ENCODE results near the gene KRT6A. TPM values are rescaled to one million over a fixed set of nuclear protein-coding genes. Genes with fewer than 3 reads are reported as not detected.
A peak's percentile ranks its signal among the peaks of the same experiment; 100 is the strongest.

KRT6A gene
- polyA plus RNA-seq, 2 of the 4 experiments (the other 2 are of a cell fraction), result 0.04 to 0.14 TPM

DNA sequence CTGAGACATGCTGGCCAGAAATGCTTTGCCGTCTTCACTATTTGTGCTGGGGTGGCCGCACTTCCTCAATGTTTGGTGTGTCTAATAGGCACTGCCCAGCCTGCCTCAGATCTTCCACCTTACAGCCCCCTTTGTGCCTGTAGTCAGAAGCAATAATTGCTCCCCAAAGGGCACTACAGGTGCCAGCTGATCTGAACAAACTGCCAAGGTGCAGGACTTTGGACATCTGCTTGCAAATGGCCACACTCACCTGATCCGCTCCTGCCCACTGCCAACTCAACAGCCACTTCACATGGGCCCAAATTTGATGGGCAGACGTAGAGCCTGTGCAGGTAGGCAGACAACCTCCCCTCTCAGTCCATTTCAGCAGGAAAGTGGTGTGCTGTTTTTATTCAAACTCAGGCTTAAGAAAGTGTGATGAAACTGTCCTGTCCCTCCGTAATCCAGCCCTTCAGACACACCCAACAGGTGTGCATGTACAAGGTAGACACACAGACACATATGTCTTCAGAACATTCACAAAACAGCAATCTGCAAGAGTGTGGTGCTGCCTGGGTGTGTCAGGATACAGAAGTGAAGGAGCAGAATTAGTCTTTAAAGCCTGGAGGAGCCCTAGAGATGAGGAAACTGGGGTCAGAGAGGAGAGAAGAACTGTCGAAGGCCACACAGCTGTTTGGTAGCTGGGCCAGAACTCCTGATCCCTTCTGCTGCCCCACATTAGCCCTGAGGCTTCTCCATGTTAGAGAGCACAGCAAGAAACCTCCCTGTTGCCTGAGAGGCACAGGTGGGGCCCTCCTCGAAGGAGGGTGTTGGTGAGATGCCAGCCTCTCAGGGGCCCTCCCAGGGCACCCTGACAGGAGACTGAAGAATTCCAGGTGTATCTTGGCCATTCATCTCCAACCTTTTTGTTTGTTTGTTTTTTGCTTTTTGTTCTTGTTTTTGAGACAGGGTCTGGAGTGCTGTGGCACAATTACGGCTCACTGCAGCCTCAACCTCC, 54.5 kb downstream of the KRT6A start:
- DNase-seq (ENCODE audit: low read depth in 1 of 2, low spot score in 1 of 2) (no peak), FAIRE-seq (no peak), ATAC-seq (no peak)
- Histone ChIP-seq H3K4me2 (no peak overlapping the region), H3K4me3 (no peak overlapping the region), H3K27ac (peak overlapping the region in 1 of 2 experiments; percentile 79; a peak in 2 of 6 replicates), H3K4me1 (peaks cover 28% of the 10 kb centered on the region), H3K9me3 (no peaks in the 10 kb centered on the region)
- CTCF ChIA-PET, result interaction anchor here (1.1 to 1.2 kb wide), 2 partner anchors 26 to 318 kb away, joined by 3 to 4 read pairs; no protein-coding TSS in a partner anchor
- POLR2A ChIA-PET, result no interaction called here
- TF ChIP-seq NPAS2 (CRISPR knock-in tag; IDR thresholded peaks at IDR 0.05; ENCODE audit: borderline replicate concordance) (no peak), CBX2 (IDR thresholded peaks at IDR 0.05; ENCODE audit: borderline replicate concordance, low read depth) (no peak), USF2 (IDR thresholded peaks at IDR 0.05) (no peak), HOXB13 (CRISPR knock-in tag; IDR thresholded peaks at IDR 0.05; ENCODE audit: low read depth) (no peak), EHMT2 (IDR thresholded peaks at IDR 0.05; ENCODE audit: low read depth) (no peak), POLR2AphosphoS2 (conservative IDR thresholded peaks at IDR 0.05; ENCODE audit: low read length) (no peak), ZFP36 (IDR thresholded peaks at IDR 0.05; ENCODE audit: borderline replicate concordance, partially characterized antibody) (no peak), CHD2 (IDR thresholded peaks at IDR 0.05; ENCODE audit: low read length, partially characterized antibody) (no peak), SREBF2 (IDR thresholded peaks at IDR 0.05) (no peak), BHLHE40 (IDR thresholded peaks at IDR 0.05; ENCODE audit: low read depth, low read length) (no peak), POLR2A (IDR thresholded peaks at IDR 0.05; ENCODE audit: low read length) (no peak), HEYL (CRISPR knock-in tag; IDR thresholded peaks at IDR 0.05) (no peak), RNF2 (IDR thresholded peaks at IDR 0.05; ENCODE audit: borderline replicate concordance, low read depth) (no peak)
- TF ChIP-seq, protein P1, sequence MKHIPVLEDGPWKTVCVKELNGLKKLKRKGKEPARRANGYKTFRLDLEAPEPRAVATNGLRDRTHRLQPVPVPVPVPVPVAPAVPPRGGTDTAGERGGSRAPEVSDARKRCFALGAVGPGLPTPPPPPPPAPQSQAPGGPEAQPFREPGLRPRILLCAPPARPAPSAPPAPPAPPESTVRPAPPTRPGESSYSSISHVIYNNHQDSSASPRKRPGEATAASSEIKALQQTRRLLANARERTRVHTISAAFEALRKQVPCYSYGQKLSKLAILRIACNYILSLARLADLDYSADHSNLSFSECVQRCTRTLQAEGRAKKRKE (CRISPR knock-in tag; IDR thresholded peaks at IDR 0.05; ENCODE audit: low read depth), result no peak
- TF ChIP-seq, protein P2, sequence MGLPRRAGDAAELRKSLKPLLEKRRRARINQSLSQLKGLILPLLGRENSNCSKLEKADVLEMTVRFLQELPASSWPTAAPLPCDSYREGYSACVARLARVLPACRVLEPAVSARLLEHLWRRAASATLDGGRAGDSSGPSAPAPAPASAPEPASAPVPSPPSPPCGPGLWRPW (IDR thresholded peaks at IDR 0.05), result no peak
- WGBS (ENCODE audit: missing lambda C conversion rate), result 75% methylated on average over 8 of the region's 8 CpGs

GRCh38 chr12:52437508-52437907, 55.5 kb downstream of the KRT6A start:
- DNase-seq (ENCODE audit: low read depth in 1 of 2, low spot score in 1 of 2), result no peak
- no peak for ATAC-seq
- Histone ChIP-seq H3K4me1 (peaks cover 18% of the 10 kb centered on the region), H3K27ac (0 out of 6 replicates have a peak overlapping the region, but pooled peaks of 1 of the 2 experiments have one; percentile 24), H3K4me3 (no peak overlapping the region), H3K4me2 (no peak overlapping the region), H3K9me3 (no peaks in the 10 kb centered on the region)
- CTCF ChIA-PET, result interaction anchor here (0.5 to 1.4 kb wide), 3 partner anchors 28 to 379 kb away, joined by 3 to 4 read pairs (median 3); no protein-coding TSS in a partner anchor
- 71% methylated on average over 9 of the region's 9 CpGs for WGBS (ENCODE audit: missing lambda C conversion rate)
- POLR2A ChIA-PET, result no interaction called here
- no peak for FAIRE-seq
- TF ChIP-seq, protein P1 (CRISPR knock-in tag; IDR thresholded peaks at IDR 0.05; ENCODE audit: low read depth), result no peak
- TF ChIP-seq ZSCAN20 (CRISPR knock-in tag; IDR thresholded peaks at IDR 0.05) (no peak), ZC3H11A (IDR thresholded peaks at IDR 0.05) (no peak), BHLHE40 (IDR thresholded peaks at IDR 0.05; ENCODE audit: low read depth, low read length) (no peak), NFE2L2 (conservative IDR thresholded peaks at IDR 0.05; ENCODE audit: low read length) (no peak), MAX (IDR thresholded peaks at IDR 0.05) (no peak), RAD21 (conservative IDR thresholded peaks at IDR 0.05 in 1 of 2, IDR thresholded peaks at IDR 0.05 in 1 of 2) (no peak), NR3C1 (IDR thresholded peaks at IDR 0.05) (no peak), EP300 (IDR thresholded peaks at IDR 0.05) (no peak), RFX5 (IDR thresholded peaks at IDR 0.05) (no peak)
- TF ChIP-seq, protein P3, sequence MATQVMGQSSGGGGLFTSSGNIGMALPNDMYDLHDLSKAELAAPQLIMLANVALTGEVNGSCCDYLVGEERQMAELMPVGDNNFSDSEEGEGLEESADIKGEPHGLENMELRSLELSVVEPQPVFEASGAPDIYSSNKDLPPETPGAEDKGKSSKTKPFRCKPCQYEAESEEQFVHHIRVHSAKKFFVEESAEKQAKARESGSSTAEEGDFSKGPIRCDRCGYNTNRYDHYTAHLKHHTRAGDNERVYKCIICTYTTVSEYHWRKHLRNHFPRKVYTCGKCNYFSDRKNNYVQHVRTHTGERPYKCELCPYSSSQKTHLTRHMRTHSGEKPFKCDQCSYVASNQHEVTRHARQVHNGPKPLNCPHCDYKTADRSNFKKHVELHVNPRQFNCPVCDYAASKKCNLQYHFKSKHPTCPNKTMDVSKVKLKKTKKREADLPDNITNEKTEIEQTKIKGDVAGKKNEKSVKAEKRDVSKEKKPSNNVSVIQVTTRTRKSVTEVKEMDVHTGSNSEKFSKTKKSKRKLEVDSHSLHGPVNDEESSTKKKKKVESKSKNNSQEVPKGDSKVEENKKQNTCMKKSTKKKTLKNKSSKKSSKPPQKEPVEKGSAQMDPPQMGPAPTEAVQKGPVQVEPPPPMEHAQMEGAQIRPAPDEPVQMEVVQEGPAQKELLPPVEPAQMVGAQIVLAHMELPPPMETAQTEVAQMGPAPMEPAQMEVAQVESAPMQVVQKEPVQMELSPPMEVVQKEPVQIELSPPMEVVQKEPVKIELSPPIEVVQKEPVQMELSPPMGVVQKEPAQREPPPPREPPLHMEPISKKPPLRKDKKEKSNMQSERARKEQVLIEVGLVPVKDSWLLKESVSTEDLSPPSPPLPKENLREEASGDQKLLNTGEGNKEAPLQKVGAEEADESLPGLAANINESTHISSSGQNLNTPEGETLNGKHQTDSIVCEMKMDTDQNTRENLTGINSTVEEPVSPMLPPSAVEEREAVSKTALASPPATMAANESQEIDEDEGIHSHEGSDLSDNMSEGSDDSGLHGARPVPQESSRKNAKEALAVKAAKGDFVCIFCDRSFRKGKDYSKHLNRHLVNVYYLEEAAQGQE (IDR thresholded peaks at IDR 0.05), result no peak
- TF ChIP-seq, protein P4, sequence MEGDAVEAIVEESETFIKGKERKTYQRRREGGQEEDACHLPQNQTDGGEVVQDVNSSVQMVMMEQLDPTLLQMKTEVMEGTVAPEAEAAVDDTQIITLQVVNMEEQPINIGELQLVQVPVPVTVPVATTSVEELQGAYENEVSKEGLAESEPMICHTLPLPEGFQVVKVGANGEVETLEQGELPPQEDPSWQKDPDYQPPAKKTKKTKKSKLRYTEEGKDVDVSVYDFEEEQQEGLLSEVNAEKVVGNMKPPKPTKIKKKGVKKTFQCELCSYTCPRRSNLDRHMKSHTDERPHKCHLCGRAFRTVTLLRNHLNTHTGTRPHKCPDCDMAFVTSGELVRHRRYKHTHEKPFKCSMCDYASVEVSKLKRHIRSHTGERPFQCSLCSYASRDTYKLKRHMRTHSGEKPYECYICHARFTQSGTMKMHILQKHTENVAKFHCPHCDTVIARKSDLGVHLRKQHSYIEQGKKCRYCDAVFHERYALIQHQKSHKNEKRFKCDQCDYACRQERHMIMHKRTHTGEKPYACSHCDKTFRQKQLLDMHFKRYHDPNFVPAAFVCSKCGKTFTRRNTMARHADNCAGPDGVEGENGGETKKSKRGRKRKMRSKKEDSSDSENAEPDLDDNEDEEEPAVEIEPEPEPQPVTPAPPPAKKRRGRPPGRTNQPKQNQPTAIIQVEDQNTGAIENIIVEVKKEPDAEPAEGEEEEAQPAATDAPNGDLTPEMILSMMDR (IDR thresholded peaks at IDR 0.05), result no peak
